Inflammatory macrophage treated with lipopolysaccharide for 4 hours (primary cell): Measurements from ENCODE around the gene SNRNP25.

ENCODE experiments used
- DNase-seq: peaks from one replicate; pipeline ENCODE4 v3.0.0-alpha.2; 2020

SNRNP25 gene

GRCh38 chr16:78444-79150 is 25.0 kb downstream of the SNRNP25 start:
- DNase-seq = peak; percentile 19

- DNase-seq = peak; percentile 24
These were observed 25.8 kb downstream of the SNRNP25 start for GRCh38 chr16:79151-80054.

GRCh38 chr16:83060-83603 is 29.5 kb downstream of the SNRNP25 start:
- DNase-seq = no peak

GRCh38 chr16:83781-84615 is 30.4 kb downstream of the SNRNP25 start:
- DNase-seq = no peak

GRCh38 chr16:84718-85406 is 31.2 kb downstream of the SNRNP25 start:
- DNase-seq = peak; percentile 80

- no peak for DNase-seq
These were observed 31.8 kb downstream of the SNRNP25 start for GRCh38 chr16:85407-85782.

GRCh38 chr16:85865-86264 is 32.2 kb downstream of the SNRNP25 start:
- no peak for DNase-seq

- DNase-seq = no peak
These were observed 32.9 kb downstream of the SNRNP25 start for GRCh38 chr16:86483-86952.

- DNase-seq = no peak
These were observed 35.0 kb downstream of the SNRNP25 start for GRCh38 chr16:88613-89012.

GRCh38 chr16:89391-90302 is 36.0 kb downstream of the SNRNP25 start:
- DNase-seq = no peak

GRCh38 chr16:91484-91883 is 37.9 kb downstream of the SNRNP25 start:
- no peak for DNase-seq

GRCh38 chr16:92431-93339 is 39.1 kb downstream of the SNRNP25 start:
- DNase-seq = no peak

GRCh38 chr16:94918-95265 is 41.3 kb downstream of the SNRNP25 start:
- no peak for DNase-seq

GRCh38 chr16:96935-97381 is 43.3 kb downstream of the SNRNP25 start:
- peak; percentile 92 for DNase-seq

GRCh38 chr16:97822-98221 is 44.2 kb downstream of the SNRNP25 start:
- no peak for DNase-seq

- no peak for DNase-seq
These were observed 47.4 kb downstream of the SNRNP25 start for GRCh38 chr16:100989-101388.

GRCh38 chr16:101586-101985 is 48.0 kb downstream of the SNRNP25 start:
- no peak for DNase-seq

- no peak for DNase-seq
These were observed 48.6 kb downstream of the SNRNP25 start for GRCh38 chr16:102060-102855.

GRCh38 chr16:104355-104754 is 50.7 kb downstream of the SNRNP25 start:
- no peak for DNase-seq
